GM12892 (cell line): ENCODE measurements around the gene FGL2.

ENCODE experiments used
- POLR2A ChIP-seq: IDR thresholded peaks from 2 replicates; pipeline ENCODE4 v1.6.1; 2011; ENCODE audit warnings: low read depth, low read length, control low read depth
- POLR2AphosphoS5 ChIP-seq: IDR thresholded peaks from 2 replicates; pipeline ENCODE4 v1.6.1; 2011; ENCODE audit warnings: low read depth, low read length, control low read depth

- TF ChIP-seq POLR2A (no peak), POLR2AphosphoS5 (no peak)
Measured at GRCh38 chr7:77157446-77157845, 42.2 kb downstream of the FGL2 start.
